ENCODE measurements around the gene IRF1.

The IRF1 gene

DNA sequence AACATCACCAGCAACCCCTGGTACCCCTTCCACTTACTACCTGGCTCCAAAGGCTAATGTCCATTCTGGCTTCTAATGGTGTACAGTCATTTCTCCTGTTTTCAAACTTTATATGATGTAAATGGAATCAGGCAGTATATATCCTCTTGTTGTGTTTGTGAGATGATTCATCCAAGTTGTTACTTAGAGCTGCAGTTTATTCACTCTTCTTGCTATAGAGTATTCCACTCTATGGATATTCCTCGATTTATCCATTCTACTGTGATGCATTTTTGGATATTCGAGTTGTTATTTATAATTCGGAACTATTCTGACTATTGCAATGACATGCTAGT is 32.4 kb downstream of the IRF1 start:
- Histone ChIP-seq H2BK12ac (ENCODE audit: low read length) (no peak overlapping the region), H3K27ac (ENCODE audit: low read depth, low read length) (no peak overlapping the region), H4K8ac (ENCODE audit: low read depth, low read length) (no peak overlapping the region), H3K4me1 (ENCODE audit: control insufficient read depth in 1 of 2, insufficient read depth in 2 of 2, low read length in 2 of 2) (peaks cover 4 to 6% of the 10 kb centered on the region in 2 experiments), H3K9ac (ENCODE audit: low read length) (no peak overlapping the region), H2BK120ac (ENCODE audit: insufficient read depth, low read length, poor library complexity) (no peak overlapping the region), H4K12ac (ENCODE audit: low read depth, low read length) (no peak overlapping the region), H3K27me3 (ENCODE audit: insufficient read depth, low read length) (no peaks in the 10 kb centered on the region), H3K79me2 (ENCODE audit: control insufficient read depth, insufficient read depth, low read length, poor library complexity) (no peaks in the 10 kb centered on the region), H3K4me2 (ENCODE audit: low read length) (no peak overlapping the region), H3K79me1 (ENCODE audit: low read length) (no peaks in the 10 kb centered on the region), H3K4me3 (ENCODE audit: low read depth, low read length) (no peak overlapping the region), H2AK5ac (ENCODE audit: low read length) (no peak overlapping the region), H2AFZ (ENCODE audit: insufficient read depth, low read length, poor library complexity) (no peak overlapping the region), H3K4ac (ENCODE audit: low read depth, low read length) (no peak overlapping the region), H3K14ac (ENCODE audit: low read length) (no peak overlapping the region), H3K36me3 (ENCODE audit: control insufficient read depth in 1 of 2, insufficient read depth in 2 of 2, low read length in 2 of 2) (no peaks in the 10 kb centered on the region), H3K23ac (ENCODE audit: low read length) (no peak overlapping the region), H3K18ac (ENCODE audit: low read length) (no peak overlapping the region), H3K9me3 (ENCODE audit: insufficient read depth, low read depth, low read length) (no peaks in the 10 kb centered on the region), H4K91ac (ENCODE audit: low read depth, low read length) (no peak overlapping the region), H2BK5ac (ENCODE audit: low read depth, low read length, poor library complexity) (no peak overlapping the region)
- WGBS (ENCODE audit: extremely low coverage, insufficient coverage, insufficient read length), result no CpG with 5 or more reads among the region's 3 CpGs
- DNase-seq, result no peak

- H3K9ac ChIP-seq (ENCODE audit: low read length), result no peak overlapping the region
- no peak overlapping the region for H3K4me3 ChIP-seq (ENCODE audit: low read depth, low read length)
- no peak overlapping the region for H3K27ac ChIP-seq (ENCODE audit: low read depth, low read length)
- DNase-seq, result no peak
- H3K18ac ChIP-seq (ENCODE audit: low read length), result no peak overlapping the region
- no peak overlapping the region for H4K12ac ChIP-seq (ENCODE audit: low read depth, low read length)
- no peak overlapping the region for H3K14ac ChIP-seq (ENCODE audit: low read length)
- H4K91ac ChIP-seq (ENCODE audit: low read depth, low read length), result no peak overlapping the region
- no peaks in the 10 kb centered on the region for H3K27me3 ChIP-seq (ENCODE audit: insufficient read depth, low read length)
- no peaks in the 10 kb centered on the region for H3K9me3 ChIP-seq (ENCODE audit: insufficient read depth, low read depth, low read length)
- no peak overlapping the region for H4K8ac ChIP-seq (ENCODE audit: low read depth, low read length)
- no peak overlapping the region for H3K4me2 ChIP-seq (ENCODE audit: low read length)
- peaks cover 4 to 6% of the 10 kb centered on the region in 2 experiments for H3K4me1 ChIP-seq (ENCODE audit: control insufficient read depth in 1 of 2, insufficient read depth in 2 of 2, low read length in 2 of 2)
- no peak overlapping the region for H2BK5ac ChIP-seq (ENCODE audit: low read depth, low read length, poor library complexity)
- H3K23ac ChIP-seq (ENCODE audit: low read length), result no peak overlapping the region
- H3K79me1 ChIP-seq (ENCODE audit: low read length), result no peaks in the 10 kb centered on the region
- H3K79me2 ChIP-seq (ENCODE audit: control insufficient read depth, insufficient read depth, low read length, poor library complexity), result no peaks in the 10 kb centered on the region
- H3K36me3 ChIP-seq (ENCODE audit: control insufficient read depth in 1 of 2, insufficient read depth in 2 of 2, low read length in 2 of 2), result no peaks in the 10 kb centered on the region
- H2AK5ac ChIP-seq (ENCODE audit: low read length), result no peak overlapping the region
- H2AFZ ChIP-seq (ENCODE audit: insufficient read depth, low read length, poor library complexity), result no peak overlapping the region
- H2BK120ac ChIP-seq (ENCODE audit: insufficient read depth, low read length, poor library complexity), result no peak overlapping the region
- WGBS (ENCODE audit: extremely low coverage, insufficient coverage, insufficient read length), result no CpG with 5 or more reads among the region's 2 CpGs
- no peak overlapping the region for H3K4ac ChIP-seq (ENCODE audit: low read depth, low read length)
- H2BK12ac ChIP-seq (ENCODE audit: low read length), result no peak overlapping the region
Measured at GRCh38 chr5:132457371-132458225, 33.0 kb downstream of the IRF1 start.

DNA sequence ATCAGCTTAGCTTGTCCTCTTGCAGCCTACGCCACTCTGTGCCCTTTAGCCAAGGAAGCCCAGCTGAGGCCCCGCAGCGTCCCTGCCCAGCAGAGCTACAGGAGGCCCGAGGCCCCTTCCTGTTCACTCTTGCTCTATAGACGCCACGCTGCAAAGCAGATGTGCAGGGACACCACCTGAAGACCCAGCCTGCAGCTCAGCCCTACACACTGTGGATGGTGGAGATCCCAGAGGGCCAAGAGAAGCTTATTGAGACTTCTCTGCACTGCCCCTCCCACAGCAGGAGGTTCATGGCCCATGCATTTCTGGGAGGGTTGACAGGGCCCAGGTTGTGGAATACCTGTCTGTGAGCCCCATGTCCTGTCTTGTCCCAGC is 33.6 kb downstream of the IRF1 start:
- Histone ChIP-seq H3K18ac (ENCODE audit: low read length) (no peak overlapping the region), H2BK12ac (ENCODE audit: low read length) (no peak overlapping the region), H3K27ac (ENCODE audit: low read depth, low read length) (no peak overlapping the region), H3K9me3 (ENCODE audit: insufficient read depth, low read depth, low read length) (no peaks in the 10 kb centered on the region), H2BK120ac (ENCODE audit: insufficient read depth, low read length, poor library complexity) (no peak overlapping the region), H3K27me3 (ENCODE audit: insufficient read depth, low read length) (no peaks in the 10 kb centered on the region), H3K23ac (ENCODE audit: low read length) (no peak overlapping the region), H2BK5ac (ENCODE audit: low read depth, low read length, poor library complexity) (no peak overlapping the region), H3K79me2 (ENCODE audit: control insufficient read depth, insufficient read depth, low read length, poor library complexity) (no peaks in the 10 kb centered on the region), H3K9ac (ENCODE audit: low read length) (no peak overlapping the region), H4K12ac (ENCODE audit: low read depth, low read length) (no peak overlapping the region), H3K36me3 (ENCODE audit: control insufficient read depth in 1 of 2, insufficient read depth in 2 of 2, low read length in 2 of 2) (no peaks in the 10 kb centered on the region), H3K79me1 (ENCODE audit: low read length) (no peaks in the 10 kb centered on the region), H4K8ac (ENCODE audit: low read depth, low read length) (no peak overlapping the region), H3K4me3 (ENCODE audit: low read depth, low read length) (no peak overlapping the region), H4K91ac (ENCODE audit: low read depth, low read length) (no peak overlapping the region), H3K4me2 (ENCODE audit: low read length) (no peak overlapping the region), H2AFZ (ENCODE audit: insufficient read depth, low read length, poor library complexity) (no peak overlapping the region), H3K4me1 (ENCODE audit: control insufficient read depth in 1 of 2, insufficient read depth in 2 of 2, low read length in 2 of 2) (peaks cover 4 to 6% of the 10 kb centered on the region in 2 experiments), H3K14ac (ENCODE audit: low read length) (no peak overlapping the region), H3K4ac (ENCODE audit: low read depth, low read length) (no peak overlapping the region), H2AK5ac (ENCODE audit: low read length) (no peak overlapping the region)
- no peak for DNase-seq
- no CpG with 5 or more reads among the region's 6 CpGs for WGBS (ENCODE audit: extremely low coverage, insufficient coverage, insufficient read length)

- H3K9ac ChIP-seq (ENCODE audit: low read length), result no peak overlapping the region
- H3K36me3 ChIP-seq (ENCODE audit: control insufficient read depth in 1 of 2, insufficient read depth in 2 of 2, low read length in 2 of 2), result no peaks in the 10 kb centered on the region
- no peak overlapping the region for H2AK5ac ChIP-seq (ENCODE audit: low read length)
- no peak overlapping the region for H3K14ac ChIP-seq (ENCODE audit: low read length)
- no peak overlapping the region for H2BK5ac ChIP-seq (ENCODE audit: low read depth, low read length, poor library complexity)
- no peaks in the 10 kb centered on the region for H3K79me1 ChIP-seq (ENCODE audit: low read length)
- H3K4me3 ChIP-seq (ENCODE audit: low read depth, low read length), result no peak overlapping the region
- H3K9me3 ChIP-seq (ENCODE audit: insufficient read depth, low read depth, low read length), result no peaks in the 10 kb centered on the region
- no peak overlapping the region for H4K12ac ChIP-seq (ENCODE audit: low read depth, low read length)
- no peaks in the 10 kb centered on the region for H3K79me2 ChIP-seq (ENCODE audit: control insufficient read depth, insufficient read depth, low read length, poor library complexity)
- H4K91ac ChIP-seq (ENCODE audit: low read depth, low read length), result no peak overlapping the region
- peaks cover 4 to 6% of the 10 kb centered on the region in 2 experiments for H3K4me1 ChIP-seq (ENCODE audit: control insufficient read depth in 1 of 2, insufficient read depth in 2 of 2, low read length in 2 of 2)
- no peak overlapping the region for H3K18ac ChIP-seq (ENCODE audit: low read length)
- no peak overlapping the region for H3K23ac ChIP-seq (ENCODE audit: low read length)
- no peaks in the 10 kb centered on the region for H3K27me3 ChIP-seq (ENCODE audit: insufficient read depth, low read length)
- H3K4ac ChIP-seq (ENCODE audit: low read depth, low read length), result no peak overlapping the region
- WGBS (ENCODE audit: extremely low coverage, insufficient coverage, insufficient read length), result no CpG with 5 or more reads among the region's 8 CpGs
- peak in 1 of 2 donors; percentile 61 for DNase-seq
- no peak overlapping the region for H4K8ac ChIP-seq (ENCODE audit: low read depth, low read length)
- no peak overlapping the region for H2BK12ac ChIP-seq (ENCODE audit: low read length)
- no peak overlapping the region for H3K27ac ChIP-seq (ENCODE audit: low read depth, low read length)
- no peak overlapping the region for H2AFZ ChIP-seq (ENCODE audit: insufficient read depth, low read length, poor library complexity)
- no peak overlapping the region for H3K4me2 ChIP-seq (ENCODE audit: low read length)
- no peak overlapping the region for H2BK120ac ChIP-seq (ENCODE audit: insufficient read depth, low read length, poor library complexity)
Measured at GRCh38 chr5:132456296-132456986, 34.1 kb downstream of the IRF1 start.
